Right lung (tissue), 10 donors: ENCODE data around the gene MTHFD1L. TPM values are rescaled to one million over a fixed set of nuclear protein-coding genes. Genes with fewer than 3 reads are reported as not detected.
"Not testable (repeated sequence)": the region's sequence is repeated elsewhere in the genome, so short reads cannot be mapped to it uniquely, and the experiment has no call there.

ENCODE experiments used
- DNase-seq, 2 donors: peaks; one replicate each; pipeline ENCODE4 v3.0.0-alpha.2; 2013
- long read RNA-seq, 8 donors: transcript quantifications; one replicate each; lab custom pipeline, GENCODE V29; 2026
- polyA plus RNA-seq, 5 donors: library from polyadenylated mRNA; unstranded; fragments of 120-200 nt; gene quantifications; one replicate each; pipeline versions ENCODE4 v1.2.1 to v1.2.3, GENCODE V29; 2013; ENCODE audit warnings: inconsistent platforms in 1 of 5, low replicate concordance in 1 of 5; ENCODE audit not compliant: insufficient read length in 5 of 5, insufficient read depth in 1 of 5

The MTHFD1L gene
- polyA plus RNA-seq = 10 to 100 TPM; 13.7 to 18.1 (median 14.5) TPM
- long read RNA-seq, donor 1, partial matches to known transcripts = 0 of 2 reads
- long read RNA-seq, donor 1, other reads (novel, unspliced or antisense) = 0 of 2 reads
- long read RNA-seq, donor 2, partial matches to known transcripts = 0 of 2 reads
- long read RNA-seq, donor 2, other reads (novel, unspliced or antisense) = 0 of 2 reads
- long read RNA-seq, donor 3, partial matches to known transcripts = 7 of 10 reads
- long read RNA-seq, donor 3, other reads (novel, unspliced or antisense) = 0 of 10 reads
- long read RNA-seq, donor 4, partial matches to known transcripts = 6 of 8 reads
- long read RNA-seq, donor 4, other reads (novel, unspliced or antisense) = 0 of 8 reads
- long read RNA-seq, donor 5, partial matches to known transcripts = 0 of 2 reads
- long read RNA-seq, donor 5, other reads (novel, unspliced or antisense) = 0 of 2 reads
- long read RNA-seq, donor 6, partial matches to known transcripts = 0 of 3 reads
- long read RNA-seq, donor 6, other reads (novel, unspliced or antisense) = 0 of 3 reads
- long read RNA-seq, donor 7, partial matches to known transcripts = 0 of 1 reads
- long read RNA-seq, donor 7, other reads (novel, unspliced or antisense) = 0 of 1 reads
- long read RNA-seq, donor 8, partial matches to known transcripts = 0 of 2 reads
- long read RNA-seq, donor 8, other reads (novel, unspliced or antisense) = 0 of 2 reads

- peak; percentile 72 to 74 for DNase-seq
Measured at GRCh38 chr6:150865406-150866146, at the start of gene MTHFD1L. MTHFD1L (plus strand) TSS chr6:150865702; CDS start chr6:150865823, 121 bp downstream.

- not testable (repeated sequence) for DNase-seq
Measured at GRCh38 chr6:150816554-150816953, 48.9 kb upstream of the MTHFD1L start.

GRCh38 chr6:150822932-150823331, 42.6 kb upstream of the MTHFD1L start:
- DNase-seq = no peak

GRCh38 chr6:150826788-150827187, 38.7 kb upstream of the MTHFD1L start:
- no peak for DNase-seq

- DNase-seq = not testable (repeated sequence)
Measured at GRCh38 chr6:150828107-150828506, 37.4 kb upstream of the MTHFD1L start.

GRCh38 chr6:150830439-150831165, 34.9 kb upstream of the MTHFD1L start:
- no peak for DNase-seq

GRCh38 chr6:150831577-150831976, 33.9 kb upstream of the MTHFD1L start:
- DNase-seq = no peak

- no peak for DNase-seq
Measured at GRCh38 chr6:150835620-150836019, 29.9 kb upstream of the MTHFD1L start.

- no peak for DNase-seq
Measured at GRCh38 chr6:150840185-150840584, 25.3 kb upstream of the MTHFD1L start.

GRCh38 chr6:150841189-150841588, 24.3 kb upstream of the MTHFD1L start:
- no peak for DNase-seq

- no peak for DNase-seq
Measured at GRCh38 chr6:150841697-150842096, 23.8 kb upstream of the MTHFD1L start.

GRCh38 chr6:150844371-150844770, 21.1 kb upstream of the MTHFD1L start:
- no peak for DNase-seq

- DNase-seq = no peak
Measured at GRCh38 chr6:150846641-150847040, 18.9 kb upstream of the MTHFD1L start.

GRCh38 chr6:150848400-150848799, 17.1 kb upstream of the MTHFD1L start:
- DNase-seq = no peak

- not testable (repeated sequence) for DNase-seq
Measured at GRCh38 chr6:150854392-150854791, 11.1 kb upstream of the MTHFD1L start.

GRCh38 chr6:150855171-150855570, 10.3 kb upstream of the MTHFD1L start:
- DNase-seq = not testable (repeated sequence)

- peak; percentile 81 to 84 for DNase-seq
Measured at GRCh38 chr6:150857062-150857944, 8.2 kb upstream of the MTHFD1L start.

GRCh38 chr6:150857945-150858308, 7.6 kb upstream of the MTHFD1L start:
- no peak for DNase-seq

GRCh38 chr6:150861448-150862168, 3.9 kb upstream of the MTHFD1L start:
- not testable (repeated sequence) for DNase-seq
